Duodenal mucosa (tissue), 2 donors: ENCODE measurements around the gene ARHGAP32.
"Not testable (repeated sequence)": the region's sequence is repeated elsewhere in the genome, so short reads cannot be mapped to it uniquely, and the experiment has no call there.

Experiments
- H3K27ac ChIP-seq: one replicate; pipeline ENCODE4 v1.7.0; 2013; ENCODE audit warnings: low read depth, low read length
- H3K27me3 ChIP-seq, 2 donors: one replicate each; pipeline ENCODE4 v1.7.0; 2013; ENCODE audit warnings: low read length in 2 of 2, control low read depth in 1 of 2; ENCODE audit not compliant: insufficient read depth in 2 of 2, control insufficient read depth in 1 of 2
- H3K36me3 ChIP-seq, 2 donors: one replicate each; pipeline ENCODE4 v1.7.0; 2013; ENCODE audit warnings: low read length in 2 of 2, control low read depth in 1 of 2; ENCODE audit not compliant: insufficient read depth in 2 of 2, control insufficient read depth in 1 of 2
- H3K4me1 ChIP-seq, 2 donors: one replicate each; pipeline ENCODE4 v1.7.0; 2013; ENCODE audit warnings: low read length in 2 of 2, control low read depth in 1 of 2; ENCODE audit not compliant: insufficient read depth in 2 of 2, control insufficient read depth in 1 of 2
- H3K4me3 ChIP-seq, 2 donors: one replicate each; pipeline ENCODE4 v1.7.0; 2013; ENCODE audit warnings: low read length in 2 of 2, low read depth in 1 of 2
- H3K9ac ChIP-seq, 2 donors: one replicate each; pipeline ENCODE4 v1.7.0; 2013; ENCODE audit warnings: low read length in 2 of 2, low read depth in 1 of 2
- H3K9me3 ChIP-seq, 2 donors: one replicate each; pipeline ENCODE4 v1.7.0; 2013; ENCODE audit warnings: low read length in 2 of 2, control low read depth in 1 of 2; ENCODE audit not compliant: control insufficient read depth in 1 of 2

ARHGAP32 gene

GRCh38 chr11:129157080-129157479, 35.0 kb downstream of the ARHGAP32 start:
- not testable (repeated sequence) for H3K9me3 ChIP-seq, H3K27me3 ChIP-seq, H3K4me1 ChIP-seq, H3K36me3 ChIP-seq, H3K27ac ChIP-seq, H3K4me3 ChIP-seq, H3K9ac ChIP-seq

DNA sequence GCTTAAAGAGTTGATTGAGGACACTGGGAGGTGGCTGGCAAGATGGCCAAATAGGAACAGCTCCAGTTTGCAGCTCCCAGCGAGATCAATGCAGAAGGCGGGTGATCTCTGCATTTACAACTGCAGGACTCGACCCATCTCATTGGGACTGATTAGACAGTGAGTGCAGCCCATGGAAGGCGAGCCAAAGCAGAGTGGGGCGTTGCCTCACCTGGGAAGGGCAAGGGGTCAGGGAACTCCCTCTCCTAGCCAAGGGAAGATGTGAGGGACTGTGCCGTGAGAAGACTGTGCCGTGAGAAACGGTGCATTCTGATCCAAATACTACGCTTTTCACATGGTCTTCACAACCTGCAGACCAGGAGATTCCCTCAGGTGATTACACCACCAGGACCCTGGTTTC, 36.4 kb downstream of the ARHGAP32 start:
- no peaks in the 10 kb centered on the region for H3K27me3 ChIP-seq
- H3K36me3 ChIP-seq: no peaks in the 10 kb centered on the region
- H3K4me1 ChIP-seq: no peaks in the 10 kb centered on the region
- no peak overlapping the region for H3K27ac ChIP-seq
- no peak overlapping the region for H3K4me3 ChIP-seq
- no peak overlapping the region for H3K9ac ChIP-seq
- H3K9me3 ChIP-seq: no peaks in the 10 kb centered on the region

GRCh38 chr11:129148487-129148886, 43.6 kb downstream of the ARHGAP32 start:
- Histone ChIP-seq H3K9ac (no peak overlapping the region), H3K36me3 (no peaks in the 10 kb centered on the region)

DNA sequence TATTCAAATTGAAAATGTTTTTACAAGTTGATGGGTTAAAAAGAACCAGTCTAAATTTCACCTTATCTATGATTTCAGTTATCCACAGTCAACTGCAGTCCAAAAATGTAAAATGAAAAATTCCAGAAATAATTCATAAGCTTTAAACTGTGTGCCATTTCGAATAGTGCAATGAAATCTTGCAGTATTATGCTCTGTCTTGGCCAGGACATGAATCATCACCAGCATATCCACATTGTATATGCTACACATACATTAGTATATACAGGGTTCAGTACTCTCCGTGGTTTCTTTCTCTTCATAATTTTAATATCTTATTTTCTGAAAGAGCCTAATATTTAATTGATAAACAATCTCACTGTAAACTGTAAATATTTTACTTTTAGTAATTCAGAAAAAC, 45.9 kb downstream of the ARHGAP32 start:
- Histone ChIP-seq H3K36me3 (no peaks in the 10 kb centered on the region), H3K4me3 (no peak overlapping the region), H3K27me3 (no peaks in the 10 kb centered on the region), H3K9ac (no peak overlapping the region), H3K9me3 (peaks cover 0 to 6% of the 10 kb centered on the region in 2 donors), H3K4me1 (peaks cover 2 to 4% of the 10 kb centered on the region in 2 donors), H3K27ac (no peak overlapping the region)

More at GRCh38 chr11:129148487-129148886, 43.6 kb downstream of the ARHGAP32 start:
- no peak overlapping the region for H3K4me3 ChIP-seq
- H3K27me3 ChIP-seq: no peaks in the 10 kb centered on the region
- H3K27ac ChIP-seq: no peak overlapping the region
- no peaks in the 10 kb centered on the region for H3K4me1 ChIP-seq
- H3K9me3 ChIP-seq: peaks cover 0 to 6% of the 10 kb centered on the region in 2 donors

GRCh38 chr11:129145276-129145675, 46.8 kb downstream of the ARHGAP32 start:
- H3K27me3 ChIP-seq: no peaks in the 10 kb centered on the region
- H3K36me3 ChIP-seq: no peaks in the 10 kb centered on the region
- H3K27ac ChIP-seq: no peak overlapping the region
- H3K4me1 ChIP-seq: peaks cover 2 to 4% of the 10 kb centered on the region in 2 donors
- no peak overlapping the region for H3K9ac ChIP-seq
- no peak overlapping the region for H3K4me3 ChIP-seq
- peaks cover 0 to 3% of the 10 kb centered on the region in 2 donors for H3K9me3 ChIP-seq

- Histone ChIP-seq H3K9me3 (no peaks in the 10 kb centered on the region), H3K27ac (no peak overlapping the region)
Measured at GRCh38 chr11:129144256-129144655, 47.9 kb downstream of the ARHGAP32 start.

DNA sequence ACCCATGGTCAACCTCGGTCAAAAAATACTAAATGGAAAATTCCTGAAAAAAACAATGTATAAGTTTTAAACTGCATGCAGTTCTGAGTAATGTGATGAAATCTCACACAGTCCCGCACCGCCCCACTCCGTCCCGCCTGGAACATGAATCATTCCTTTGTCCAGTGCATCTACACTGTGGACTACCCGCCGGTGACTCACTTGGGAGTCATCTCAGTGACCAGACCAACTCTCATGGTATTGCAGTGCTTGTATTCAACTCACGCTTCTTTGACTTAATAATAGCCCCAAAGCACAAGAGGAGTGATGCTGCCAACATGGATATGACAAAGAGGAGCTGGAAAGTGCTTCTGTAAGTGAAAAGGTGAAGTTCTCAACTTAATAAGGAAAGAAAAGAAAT, 48.8 kb downstream of the ARHGAP32 start:
- no peak overlapping the region for H3K27ac ChIP-seq
- no peak overlapping the region for H3K4me3 ChIP-seq
- H3K4me1 ChIP-seq: peaks cover 2 to 7% of the 10 kb centered on the region in 2 donors

More at GRCh38 chr11:129144256-129144655, 47.9 kb downstream of the ARHGAP32 start:
- Histone ChIP-seq H3K36me3 (no peaks in the 10 kb centered on the region), H3K27me3 (no peaks in the 10 kb centered on the region), H3K4me3 (no peak overlapping the region), H3K4me1 (peaks cover 2 to 7% of the 10 kb centered on the region in 2 donors), H3K9ac (no peak overlapping the region)

GRCh38 chr11:129141748-129142523, 50.2 kb downstream of the ARHGAP32 start:
- Histone ChIP-seq H3K36me3 (no peaks in the 10 kb centered on the region), H3K4me1 (peaks cover 2 to 7% of the 10 kb centered on the region in 2 donors), H3K27me3 (no peaks in the 10 kb centered on the region), H3K27ac (no peak overlapping the region), H3K4me3 (peak overlapping the region; percentile 52 to 58), H3K9ac (peak overlapping the region in 1 of 2 donors; percentile 27), H3K9me3 (no peaks in the 10 kb centered on the region)

More for the DNA sequence above, 48.8 kb downstream of the ARHGAP32 start:
- H3K9me3 ChIP-seq: no peaks in the 10 kb centered on the region
- H3K9ac ChIP-seq: no peak overlapping the region
- no peaks in the 10 kb centered on the region for H3K36me3 ChIP-seq
- H3K27me3 ChIP-seq: no peaks in the 10 kb centered on the region

- H3K4me1 ChIP-seq: no peaks in the 10 kb centered on the region
- H3K27me3 ChIP-seq: no peaks in the 10 kb centered on the region
- no peak overlapping the region for H3K27ac ChIP-seq
- H3K9me3 ChIP-seq: no peaks in the 10 kb centered on the region
- no peaks in the 10 kb centered on the region for H3K36me3 ChIP-seq
- no peak overlapping the region for H3K4me3 ChIP-seq
- no peak overlapping the region for H3K9ac ChIP-seq
Measured at GRCh38 chr11:129131316-129131715, 60.8 kb downstream of the ARHGAP32 start.

DNA sequence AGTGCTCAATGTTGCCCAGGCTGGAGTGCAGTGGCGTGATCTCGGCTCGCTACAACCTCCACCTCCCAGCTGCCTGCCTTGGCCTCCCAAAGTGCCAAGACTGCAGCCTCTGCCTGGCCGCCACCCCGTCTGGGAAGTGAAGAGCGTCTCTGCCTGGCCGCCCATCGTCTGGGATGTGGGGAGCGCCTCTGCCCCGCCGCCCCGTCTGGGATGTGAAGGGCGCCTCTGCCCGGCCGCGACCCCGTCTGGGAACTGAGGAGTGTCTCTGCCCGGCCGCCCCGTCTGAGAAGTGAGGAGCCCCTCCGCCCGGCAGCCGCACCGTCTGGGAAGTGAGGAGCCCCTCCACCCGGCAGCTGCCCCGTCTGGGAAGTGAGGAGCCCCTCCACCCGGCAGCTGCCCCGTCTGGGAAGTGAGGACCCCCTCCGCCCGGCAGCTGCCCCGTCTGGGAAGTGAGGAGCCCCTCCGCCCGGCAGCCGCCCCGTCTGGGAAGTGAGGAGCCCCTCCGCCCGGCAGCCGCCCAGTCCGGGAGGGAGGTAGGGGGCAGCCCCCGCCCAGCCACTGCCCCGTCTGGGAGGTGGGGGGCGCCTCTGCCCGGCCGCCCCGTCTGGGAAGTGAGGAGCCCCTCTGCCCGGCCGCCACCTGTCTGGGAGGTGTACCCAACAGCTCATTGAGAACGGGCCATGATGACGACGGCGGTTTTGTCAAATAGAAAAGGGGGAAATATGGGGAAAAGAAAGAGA, 63.1 kb downstream of the ARHGAP32 start:
- H3K27ac ChIP-seq, H3K27me3 ChIP-seq, H3K4me3 ChIP-seq, H3K36me3 ChIP-seq, H3K4me1 ChIP-seq, H3K9me3 ChIP-seq, H3K9ac ChIP-seq: not testable (repeated sequence)
